ENCODE results near the gene SIK2. TPM values are rescaled to one million over a fixed set of nuclear protein-coding genes. Genes with fewer than 3 reads are reported as not detected.

SIK2 gene
- total RNA-seq, 1 donor from 2014 or later = 14.3 TPM

GRCh38 chr11:111569476-111569875 is 32.8 kb upstream of the SIK2 start:
- Mint-ChIP-seq H3K4me3 (ENCODE audit: unreplicated experiment) (no peak overlapping the region), H3K27ac (ENCODE audit: unreplicated experiment) (no peak overlapping the region), H3K9me3 (ENCODE audit: unreplicated experiment) (no peaks in the 10 kb centered on the region), H3K36me3 (ENCODE audit: low read depth, unreplicated experiment) (no peaks in the 10 kb centered on the region), H3K27me3 (ENCODE audit: low read depth, unreplicated experiment) (peaks cover 2% of the 10 kb centered on the region), H3K4me1 (ENCODE audit: low read depth, unreplicated experiment) (no peaks in the 10 kb centered on the region)
- Histone ChIP-seq H3K4me2 (ENCODE audit: low read length) (no peak overlapping the region), H3K27me3 (ENCODE audit: insufficient read depth, low read length) (no peaks in the 10 kb centered on the region), H2AFZ (ENCODE audit: low read depth, low read length) (no peak overlapping the region), H4K20me1 (ENCODE audit: insufficient read depth, low read length) (no peaks in the 10 kb centered on the region), H3K79me2 (ENCODE audit: insufficient read depth, low read length) (no peaks in the 10 kb centered on the region), H3K27ac (ENCODE audit: low read depth, low read length) (no peak overlapping the region), H3K9me3 (ENCODE audit: insufficient read depth, low read depth, low read length) (no peaks in the 10 kb centered on the region), H3K9ac (ENCODE audit: low read length) (no peak overlapping the region), H3K36me3 (ENCODE audit: insufficient read depth, low read length) (no peaks in the 10 kb centered on the region), H3K4me3 (ENCODE audit: insufficient read depth, low read depth, low read length) (no peak overlapping the region), H3K4me1 (ENCODE audit: insufficient read depth, low read length) (peaks cover 14% of the 10 kb centered on the region)
- FAIRE-seq = no peak
- no peak for TF ChIP-seq EZH2 (IDR thresholded peaks at IDR 0.05; ENCODE audit: insufficient read depth, low read length)
- TF ChIP-seq, protein P1, sequence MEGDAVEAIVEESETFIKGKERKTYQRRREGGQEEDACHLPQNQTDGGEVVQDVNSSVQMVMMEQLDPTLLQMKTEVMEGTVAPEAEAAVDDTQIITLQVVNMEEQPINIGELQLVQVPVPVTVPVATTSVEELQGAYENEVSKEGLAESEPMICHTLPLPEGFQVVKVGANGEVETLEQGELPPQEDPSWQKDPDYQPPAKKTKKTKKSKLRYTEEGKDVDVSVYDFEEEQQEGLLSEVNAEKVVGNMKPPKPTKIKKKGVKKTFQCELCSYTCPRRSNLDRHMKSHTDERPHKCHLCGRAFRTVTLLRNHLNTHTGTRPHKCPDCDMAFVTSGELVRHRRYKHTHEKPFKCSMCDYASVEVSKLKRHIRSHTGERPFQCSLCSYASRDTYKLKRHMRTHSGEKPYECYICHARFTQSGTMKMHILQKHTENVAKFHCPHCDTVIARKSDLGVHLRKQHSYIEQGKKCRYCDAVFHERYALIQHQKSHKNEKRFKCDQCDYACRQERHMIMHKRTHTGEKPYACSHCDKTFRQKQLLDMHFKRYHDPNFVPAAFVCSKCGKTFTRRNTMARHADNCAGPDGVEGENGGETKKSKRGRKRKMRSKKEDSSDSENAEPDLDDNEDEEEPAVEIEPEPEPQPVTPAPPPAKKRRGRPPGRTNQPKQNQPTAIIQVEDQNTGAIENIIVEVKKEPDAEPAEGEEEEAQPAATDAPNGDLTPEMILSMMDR (IDR thresholded peaks at IDR 0.05; ENCODE audit: insufficient read depth, low read depth, low read length) = no peak
- DNase-seq (ENCODE audit: low read depth) = peak; percentile 41

DNA sequence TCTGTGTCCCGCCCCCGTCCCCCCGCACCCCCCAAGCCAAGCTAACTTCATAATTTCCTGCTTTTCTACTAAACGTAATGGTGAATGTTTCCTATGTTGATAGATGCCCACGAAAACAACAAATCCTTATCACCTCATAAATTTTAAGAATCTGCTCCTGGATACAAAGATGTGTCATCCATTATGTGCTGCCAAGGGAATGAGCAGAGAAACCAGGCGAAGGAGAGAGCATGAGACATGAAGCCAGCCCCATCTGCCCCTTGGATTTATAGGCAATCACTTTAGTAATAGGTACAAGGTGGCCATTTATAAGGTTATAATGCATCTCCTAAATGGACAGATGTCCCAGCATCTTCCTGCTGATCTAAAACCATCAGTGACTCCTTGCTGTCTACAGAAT is 31.5 kb upstream of the SIK2 start:
- TF ChIP-seq EZH2 (IDR thresholded peaks at IDR 0.05; ENCODE audit: insufficient read depth, low read length) = no peak
- TF ChIP-seq, protein P1 (IDR thresholded peaks at IDR 0.05; ENCODE audit: insufficient read depth, low read depth, low read length) = no peak
- Histone ChIP-seq H3K27ac (ENCODE audit: low read depth, low read length) (no peak overlapping the region), H4K20me1 (ENCODE audit: insufficient read depth, low read length) (no peaks in the 10 kb centered on the region), H2AFZ (ENCODE audit: low read depth, low read length) (no peak overlapping the region), H3K9ac (ENCODE audit: low read length) (no peak overlapping the region), H3K79me2 (ENCODE audit: insufficient read depth, low read length) (no peaks in the 10 kb centered on the region), H3K4me1 (ENCODE audit: insufficient read depth, low read length) (peaks cover 10% of the 10 kb centered on the region), H3K4me2 (ENCODE audit: low read length) (no peak overlapping the region), H3K9me3 (ENCODE audit: insufficient read depth, low read depth, low read length) (no peaks in the 10 kb centered on the region), H3K36me3 (ENCODE audit: insufficient read depth, low read length) (no peaks in the 10 kb centered on the region), H3K4me3 (ENCODE audit: insufficient read depth, low read depth, low read length) (no peak overlapping the region), H3K27me3 (ENCODE audit: insufficient read depth, low read length) (no peaks in the 10 kb centered on the region)
- peaks cover 2% of the 10 kb centered on the region for H3K27me3 Mint-ChIP-seq (ENCODE audit: low read depth, unreplicated experiment)
- DNase-seq (ENCODE audit: low read depth) (no peak), FAIRE-seq (peak; percentile 60)
- no peak overlapping the region for H3K4me3 Mint-ChIP-seq (ENCODE audit: unreplicated experiment)
- no peaks in the 10 kb centered on the region for H3K4me1 Mint-ChIP-seq (ENCODE audit: low read depth, unreplicated experiment)
- no peaks in the 10 kb centered on the region for H3K36me3 Mint-ChIP-seq (ENCODE audit: low read depth, unreplicated experiment)
- no peaks in the 10 kb centered on the region for H3K9me3 Mint-ChIP-seq (ENCODE audit: unreplicated experiment)
- no peak overlapping the region for H3K27ac Mint-ChIP-seq (ENCODE audit: unreplicated experiment)

DNA sequence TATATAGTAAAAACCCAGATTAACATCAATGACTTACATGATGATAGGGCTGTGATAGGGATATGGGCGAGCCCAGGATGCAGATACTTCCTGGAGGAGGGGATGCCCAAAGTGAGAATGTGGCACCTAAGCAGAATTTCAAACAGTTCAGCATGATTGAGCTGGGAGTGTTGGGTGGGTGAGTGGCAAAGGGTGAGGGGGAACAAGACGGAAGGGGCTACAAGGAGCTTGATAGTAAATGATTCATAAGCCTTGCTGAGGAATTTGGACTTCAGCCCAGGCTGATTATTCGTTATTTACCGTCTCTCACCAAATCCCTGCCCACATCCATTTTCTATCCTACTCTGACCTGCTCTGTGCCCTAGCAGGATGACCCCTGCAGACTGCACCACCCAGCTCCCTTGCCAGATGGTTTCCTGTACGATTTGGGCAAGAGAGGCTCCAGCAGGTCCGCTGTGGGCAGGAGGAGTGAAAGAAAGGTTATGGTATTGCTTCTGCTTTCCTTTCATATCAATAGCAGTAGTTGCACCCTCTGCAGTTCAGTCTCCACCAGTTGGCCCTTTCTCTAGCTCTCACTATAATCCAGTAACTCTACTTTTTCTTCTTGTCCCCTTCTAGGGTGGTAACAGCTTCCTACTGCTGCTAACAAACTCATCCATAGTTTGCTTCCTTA is 30.3 kb upstream of the SIK2 start:
- TF ChIP-seq, protein P1 (IDR thresholded peaks at IDR 0.05; ENCODE audit: insufficient read depth, low read depth, low read length) = no peak
- no peak for TF ChIP-seq EZH2 (IDR thresholded peaks at IDR 0.05; ENCODE audit: insufficient read depth, low read length)
- Histone ChIP-seq H4K20me1 (ENCODE audit: insufficient read depth, low read length) (no peaks in the 10 kb centered on the region), H3K27ac (ENCODE audit: low read depth, low read length) (no peak overlapping the region), H3K9ac (ENCODE audit: low read length) (no peak overlapping the region), H3K4me2 (ENCODE audit: low read length) (peak overlapping the region; percentile 44), H2AFZ (ENCODE audit: low read depth, low read length) (peak overlapping the region; percentile 13), H3K4me3 (ENCODE audit: insufficient read depth, low read depth, low read length) (no peak overlapping the region), H3K36me3 (ENCODE audit: insufficient read depth, low read length) (no peaks in the 10 kb centered on the region), H3K27me3 (ENCODE audit: insufficient read depth, low read length) (no peaks in the 10 kb centered on the region), H3K4me1 (ENCODE audit: insufficient read depth, low read length) (peaks cover 10% of the 10 kb centered on the region), H3K9me3 (ENCODE audit: insufficient read depth, low read depth, low read length) (no peaks in the 10 kb centered on the region), H3K79me2 (ENCODE audit: insufficient read depth, low read length) (no peaks in the 10 kb centered on the region)
- FAIRE-seq = no peak
- no peak overlapping the region for H3K27ac Mint-ChIP-seq (ENCODE audit: unreplicated experiment)
- H3K4me1 Mint-ChIP-seq (ENCODE audit: low read depth, unreplicated experiment) = no peaks in the 10 kb centered on the region
- peaks cover 2% of the 10 kb centered on the region for H3K27me3 Mint-ChIP-seq (ENCODE audit: low read depth, unreplicated experiment)
- no peaks in the 10 kb centered on the region for H3K9me3 Mint-ChIP-seq (ENCODE audit: unreplicated experiment)
- DNase-seq (ENCODE audit: low read depth) = no peak
- no peaks in the 10 kb centered on the region for H3K36me3 Mint-ChIP-seq (ENCODE audit: low read depth, unreplicated experiment)
- no peak overlapping the region for H3K4me3 Mint-ChIP-seq (ENCODE audit: unreplicated experiment)
